ENCODE measurements around the gene PCYT1B. TPM values are rescaled to one million over a fixed set of nuclear protein-coding genes. Genes with fewer than 3 reads are reported as not detected.

Gene PCYT1B
- total RNA-seq, 1 experiment from 2014 or later = 0.40 TPM

GRCh38 chrX:24536551-24536950 is 110.6 kb downstream of the PCYT1B start:
- no peak for DNase-seq (ENCODE audit: extremely low read depth, low read depth)

- no peak for DNase-seq (ENCODE audit: extremely low read depth, low read depth)
Measured at GRCh38 chrX:24528605-24529004, 118.5 kb downstream of the PCYT1B start.

GRCh38 chrX:24526616-24527015 is 120.5 kb downstream of the PCYT1B start:
- DNase-seq (ENCODE audit: extremely low read depth, low read depth) = no peak

DNA sequence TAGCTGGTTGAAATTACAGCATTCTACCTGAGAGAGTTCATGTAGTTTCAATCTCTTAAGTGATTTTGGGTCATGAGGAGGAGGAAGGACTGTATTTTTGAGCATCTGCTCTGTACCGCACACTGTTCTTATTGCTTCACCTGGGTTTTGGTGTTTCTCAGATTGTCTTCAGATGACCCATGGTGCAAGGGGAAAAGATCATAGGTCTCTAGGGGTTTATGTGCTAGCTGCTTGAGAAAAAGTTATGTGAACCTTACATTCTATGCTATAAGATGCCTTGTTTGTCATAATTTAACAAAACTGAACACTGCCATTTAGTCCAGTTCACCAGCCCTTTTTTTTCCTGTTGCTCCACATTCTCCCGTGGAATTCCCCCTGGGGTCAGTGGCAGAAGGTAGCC is 121.7 kb downstream of the PCYT1B start:
- no peak for DNase-seq (ENCODE audit: extremely low read depth, low read depth)

GRCh38 chrX:24520472-24520871 is 126.7 kb downstream of the PCYT1B start:
- no peak for DNase-seq (ENCODE audit: extremely low read depth, low read depth)

DNA sequence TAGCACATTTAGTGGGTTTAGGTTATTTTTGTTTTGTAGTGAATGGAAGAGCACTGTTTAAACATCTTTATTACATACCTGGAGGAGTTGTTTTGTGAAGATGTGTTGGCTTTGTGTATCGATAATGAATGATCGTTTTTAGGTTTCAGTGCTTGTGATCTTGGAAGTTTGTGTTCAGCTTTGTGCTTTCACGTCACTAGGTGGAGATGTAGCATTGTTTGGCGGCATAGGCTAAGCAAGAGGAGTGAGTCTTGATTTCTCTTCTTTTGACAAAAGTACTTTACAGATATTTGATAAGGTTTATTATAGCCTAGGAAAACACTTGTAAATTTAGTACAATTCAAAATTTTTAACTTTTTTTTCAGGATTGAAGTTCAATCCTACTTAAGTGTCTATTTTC is 131.7 kb downstream of the PCYT1B start:
- no peak for DNase-seq (ENCODE audit: extremely low read depth, low read depth)

GRCh38 chrX:24513416-24513815 is 133.7 kb downstream of the PCYT1B start:
- DNase-seq (ENCODE audit: extremely low read depth, low read depth) = no peak

- no peak for DNase-seq (ENCODE audit: extremely low read depth, low read depth)
Measured at GRCh38 chrX:24508375-24508774, 138.8 kb downstream of the PCYT1B start.

Small RNAs within 50 kb of the gene (small RNA-seq; reads per million reads assigned to genes)
- 0 reads per million in 2 experiments for gene SNRPEP9

Other genes starting within 250 kb of the PCYT1B start
- 9.5 and 10.9 TPM in 2 replicates for gene PDK3, start 182.1 kb downstream of the PCYT1B start, total RNA-seq (2014; rRNA removed; shearing (Covaris generic))
- 16.8 and 20.0 TPM in 2 replicates for gene POLA1, start 46.6 kb upstream of the PCYT1B start, total RNA-seq (2014; rRNA removed; shearing (Covaris generic))